Astrocyte of the cerebellum (primary cell): Measurements from ENCODE around the gene RIPOR3.

Source experiments
- DNase-seq: peaks from one replicate; pipeline ENCODE4 v3.0.0-alpha.2; 2011; ENCODE audit warnings: low read depth
- H3K4me3 ChIP-seq: 2 replicates; pipeline ENCODE4 v1.5.1; 2011; ENCODE audit warnings: mild to moderate bottlenecking, low read depth, low read length, moderate library complexity
- CTCF ChIP-seq: IDR thresholded peaks from 2 replicates; pipeline ENCODE4 v1.5.1; 2012; ENCODE audit warnings: low read length, low read depth, moderate library complexity, mild to moderate bottlenecking; ENCODE audit errors: missing control alignments
- in situ Hi-C: cut with HindIII; loops from 2 replicates; pipeline ENCODE4 v1.10.0; 2017; ENCODE audit warnings: low sequenced_read_pairs

RIPOR3 gene

GRCh38 chr20:50635676-50636600 lies 55.4 kb downstream of the RIPOR3 start:
- in situ Hi-C loops = no loop called here
- H3K4me3 ChIP-seq = no peak overlapping the region
- TF ChIP-seq CTCF = peak; percentile 93
- DNase-seq = no peak

GRCh38 chr20:50635014-50635557 lies 56.3 kb downstream of the RIPOR3 start:
- in situ Hi-C loops = no loop called here
- no peak for TF ChIP-seq CTCF
- H3K4me3 ChIP-seq = no peak overlapping the region
- no peak for DNase-seq

GRCh38 chr20:50634191-50634590 lies 57.2 kb downstream of the RIPOR3 start:
- DNase-seq = no peak
- no peak for TF ChIP-seq CTCF
- no peak overlapping the region for H3K4me3 ChIP-seq
- in situ Hi-C loops = no loop called here

- in situ Hi-C loops = no loop called here
- no peak for DNase-seq
- H3K4me3 ChIP-seq = no peak overlapping the region
- TF ChIP-seq CTCF = no peak
These were observed 58.0 kb downstream of the RIPOR3 start for GRCh38 chr20:50633361-50633760.

GRCh38 chr20:50632701-50633100 lies 58.6 kb downstream of the RIPOR3 start:
- in situ Hi-C loops = no loop called here
- TF ChIP-seq CTCF = no peak
- no peak overlapping the region for H3K4me3 ChIP-seq
- no peak for DNase-seq

- DNase-seq = no peak
- no peak overlapping the region for H3K4me3 ChIP-seq
- in situ Hi-C loops = no loop called here
- no peak for TF ChIP-seq CTCF
These were observed 59.1 kb downstream of the RIPOR3 start for GRCh38 chr20:50632236-50632635.
